ENCODE data around the gene SLC44A3. TPM values are rescaled to one million over a fixed set of nuclear protein-coding genes. Genes with fewer than 3 reads are reported as not detected.

Gene SLC44A3
- total and polyA plus RNA-seq, 2 of the 4 experiments (the other 2 are of a cell fraction) = 0.31 to 0.54 TPM

- CTCF ChIA-PET = no interaction called here
- no TSS peak for BruUV-seq (replicated peaks)
Measured at GRCh38 chr1:94816030-94816429, 4.1 kb upstream of the SLC44A3 start.

More at GRCh38 chr1:94816030-94816429, 4.1 kb upstream of the SLC44A3 start:
- DNase-seq (no peak), ATAC-seq (ENCODE audit: low read depth) (no peak)
- H4K5ac ChIP-seq (ENCODE audit: low read depth, low read length) = no peak overlapping the region
- H2BK120ac ChIP-seq (ENCODE audit: low read depth, low read length) = no peak overlapping the region
- no peak overlapping the region for H2BK5ac ChIP-seq (ENCODE audit: low read depth, low read length, poor library complexity, severe bottlenecking)
- peaks cover 3% of the 10 kb centered on the region; the same call in 1 of the 2 replicates for H3K9me1 ChIP-seq (ENCODE audit: insufficient read depth, low read length)
- H3K79me1 ChIP-seq (ENCODE audit: low read depth in 1 of 2, low read length in 2 of 2) = no peaks in the 10 kb centered on the region
- TF ChIP-seq RFX5 (IDR thresholded peaks at IDR 0.05; ENCODE audit: low read depth, low read length) (no peak), CHD1 (IDR thresholded peaks at IDR 0.05; ENCODE audit: low read depth, low read length) (no peak), NFE2L2 (IDR thresholded peaks at IDR 0.05; ENCODE audit: low read depth, low read length) (no peak), MXI1 (IDR thresholded peaks at IDR 0.05; ENCODE audit: borderline replicate concordance, low read depth, low read length) (no peak), CEBPB (IDR thresholded peaks at IDR 0.05; ENCODE audit: low read depth, low read length) (no peak), ELK1 (IDR thresholded peaks at IDR 0.05; ENCODE audit: borderline replicate concordance, low read depth, low read length) (no peak), FOS (IDR thresholded peaks at IDR 0.05; ENCODE audit: low read depth, low read length) (no peak), POLR2A (IDR thresholded peaks at IDR 0.05; ENCODE audit: low read depth, low read length) (no peak), BHLHE40 (IDR thresholded peaks at IDR 0.05; ENCODE audit: low read depth, low read length) (no peak), CTCF (conservative IDR thresholded peaks at IDR 0.05; ENCODE audit: low read depth, low read length) (no peak), RCOR1 (IDR thresholded peaks at IDR 0.05; ENCODE audit: insufficient replicate concordance, low read length) (no peak)
- TF ChIP-seq, protein P1, sequence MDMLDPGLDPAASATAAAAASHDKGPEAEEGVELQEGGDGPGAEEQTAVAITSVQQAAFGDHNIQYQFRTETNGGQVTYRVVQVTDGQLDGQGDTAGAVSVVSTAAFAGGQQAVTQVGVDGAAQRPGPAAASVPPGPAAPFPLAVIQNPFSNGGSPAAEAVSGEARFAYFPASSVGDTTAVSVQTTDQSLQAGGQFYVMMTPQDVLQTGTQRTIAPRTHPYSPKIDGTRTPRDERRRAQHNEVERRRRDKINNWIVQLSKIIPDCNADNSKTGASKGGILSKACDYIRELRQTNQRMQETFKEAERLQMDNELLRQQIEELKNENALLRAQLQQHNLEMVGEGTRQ (IDR thresholded peaks at IDR 0.05; ENCODE audit: low read depth, low read length) = no peak
- intact Hi-C loops (cut with micrococcal nuclease) = no loop called here
- no peak overlapping the region for H2AFZ ChIP-seq (replicated peaks; ENCODE audit: low read length, poor library complexity)
- H3K56ac ChIP-seq (ENCODE audit: extremely low read depth, insufficient read depth, low read length) = no peak overlapping the region
- no peak overlapping the region for H3K4me2 ChIP-seq (ENCODE audit: low read depth, low read length)
- H3K9me3 ChIP-seq (ENCODE audit: control insufficient read depth, insufficient read depth, low read length) = peaks cover 5% of the 10 kb centered on the region
- no peaks in the 10 kb centered on the region for H3K36me3 ChIP-seq (ENCODE audit: control insufficient read depth, insufficient read depth, low read length)
- H4K8ac ChIP-seq (ENCODE audit: low read depth in 2 of 2, low read length in 2 of 2) = no peak overlapping the region
- H3K9ac ChIP-seq (ENCODE audit: low read depth, low read length) = no peak overlapping the region
- H3K27ac ChIP-seq (ENCODE audit: insufficient read depth, low read length) = no peak overlapping the region
- H2BK15ac ChIP-seq (ENCODE audit: low read depth, low read length) = no peak overlapping the region
- peaks cover 24% of the 10 kb centered on the region for H3K27me3 ChIP-seq (ENCODE audit: control insufficient read depth, insufficient read depth, low read length)
- dilution Hi-C loops (cut with HindIII; ENCODE audit: low sequenced_read_pairs, unreplicated experiment) = no loop called here
- H4K20me1 ChIP-seq (ENCODE audit: insufficient read depth, low read length) = no peaks in the 10 kb centered on the region
- H2AK9ac ChIP-seq (replicated peaks; ENCODE audit: low read depth, low read length, poor library complexity) = no peak overlapping the region
- no peak overlapping the region for H3K4me3 ChIP-seq (ENCODE audit: insufficient read depth, low read depth, low read length)
- H2AK5ac ChIP-seq (ENCODE audit: low read depth, low read length) = no peak overlapping the region
- H3K23ac ChIP-seq (ENCODE audit: low read depth, low read length) = no peak overlapping the region
- POLR2A ChIA-PET (ENCODE audit: unreplicated experiment) = no interaction called here
- H3K18ac ChIP-seq (ENCODE audit: low read depth, low read length) = no peak overlapping the region
- no peak overlapping the region for H4K91ac ChIP-seq (ENCODE audit: insufficient read depth, low read depth, low read length)
- 0 out of 2 replicates have a peak, but pooled peaks cover 2% of the 10 kb centered on the region for H3K4me1 ChIP-seq (ENCODE audit: control insufficient read depth, insufficient read depth, low read length)
- no peak overlapping the region for H3K14ac ChIP-seq (replicated peaks; ENCODE audit: low read depth, low read length)
- H3K4ac ChIP-seq (ENCODE audit: low read depth, low read length) = no peak overlapping the region
- no peak overlapping the region for H2BK20ac ChIP-seq (ENCODE audit: low read depth, low read length)
- no CpG with 5 or more reads among the region's 1 CpG for WGBS, 2 experiments (ENCODE audit: extremely low coverage in 2 of 2, insufficient read length in 1 of 2)
- in situ Hi-C loops (cut with MboI; ENCODE audit: low sequenced_read_pairs) = loop anchor here (25.0 kb wide), 1 partner anchor 754 kb away; no protein-coding TSS in a partner anchor

Measured in IMR-90 (cell line).